Left ventricle myocardium superior (tissue), 1 donor: Measurements from ENCODE around the gene ECE1. TPM values are rescaled to one million over a fixed set of nuclear protein-coding genes. Genes with fewer than 3 reads are reported as not detected.
"Not testable (repeated sequence)": the region's sequence is repeated elsewhere in the genome, so short reads cannot be mapped to it uniquely, and the experiment has no call there.

Experiments used
- ATAC-seq: fragments of 200-7000 bp; cut with Tn5 transposase; one replicate; pipeline ENCODE4 v1.9.1; 2020; ENCODE audit warnings: mild to moderate bottlenecking, moderate library complexity
- DNase-seq: peaks from one replicate; pipeline ENCODE4 v3.0.0-alpha.2; 2020
- intact Hi-C: fragments of 100-400 bp; cut with micrococcal nuclease; formaldehyde crosslinking; loops from one replicate; pipeline ENCODE4 v1.11.0; 2022
- total RNA-seq: library from RNA; stranded (reverse); fragmentation: NEBNext Ultra II Directional; extraction: Animal tissue kit (Norgen Biotek cat#: 25700); gene quantifications from one replicate; pipeline ENCODE4 v1.2.1, GENCODE V29; 2021
- donor health status: DM: no; HTN: yes; CAD: no; lungs with severe emphysema.

The ECE1 gene
- total RNA-seq, 1 donor from 2014 or later: 43.3 TPM

- intact Hi-C loops: no loop called here
- DNase-seq (no peak), ATAC-seq (no peak)
These were observed 6.5 kb upstream of the ECE1 start for GRCh38 chr1:21296509-21297354.

- no peak for DNase-seq
- ATAC-seq: no peak
- intact Hi-C loops: no loop called here
These were observed 5.3 kb upstream of the ECE1 start for GRCh38 chr1:21295545-21295944.

GRCh38 chr1:21295002-21295401, 4.7 kb upstream of the ECE1 start:
- intact Hi-C loops: no loop called here
- DNase-seq (no peak), ATAC-seq (no peak)

GRCh38 chr1:21294266-21294989, 4.2 kb upstream of the ECE1 start:
- peak; percentile 14 for ATAC-seq
- no peak for DNase-seq
- intact Hi-C loops: no loop called here

GRCh38 chr1:21293537-21294265, 3.4 kb upstream of the ECE1 start:
- no peak for DNase-seq
- intact Hi-C loops: no loop called here

GRCh38 chr1:21292984-21293536, 2.8 kb upstream of the ECE1 start:
- intact Hi-C loops: no loop called here
- ATAC-seq (peak; percentile 29), DNase-seq (peak; percentile 57)

More at GRCh38 chr1:21293537-21294265, 3.4 kb upstream of the ECE1 start:
- no peak for ATAC-seq

GRCh38 chr1:21292503-21292983, 2.3 kb upstream of the ECE1 start:
- intact Hi-C loops: no loop called here
- peak; percentile 12 for ATAC-seq
- DNase-seq: no peak

GRCh38 chr1:21291964-21292363, 1.7 kb upstream of the ECE1 start:
- intact Hi-C loops: no loop called here
- DNase-seq (no peak), ATAC-seq (no peak)

- DNase-seq: no peak
- intact Hi-C loops: no loop called here
- no peak for ATAC-seq
These were observed 921 bp upstream of the ECE1 start for GRCh38 chr1:21291184-21291583.

- DNase-seq (no peak), ATAC-seq (no peak)
- intact Hi-C loops: no loop called here
These were observed 282 bp upstream of the ECE1 start for GRCh38 chr1:21290546-21290944.

- intact Hi-C loops: no loop called here
- DNase-seq (no peak), ATAC-seq (no peak)
These were observed 1.1 kb downstream of the ECE1 start for GRCh38 chr1:21289127-21289526.

- ATAC-seq (no peak), DNase-seq (no peak)
- intact Hi-C loops: no loop called here
These were observed 2.3 kb downstream of the ECE1 start for GRCh38 chr1:21287905-21288514.

GRCh38 chr1:21285386-21285785, 4.9 kb downstream of the ECE1 start:
- ATAC-seq, intact Hi-C loops, DNase-seq: not testable (repeated sequence)

- ATAC-seq (no peak), DNase-seq (no peak)
- intact Hi-C loops: no loop called here
These were observed 5.2 kb downstream of the ECE1 start for GRCh38 chr1:21285055-21285372.

GRCh38 chr1:21284206-21285054, 5.8 kb downstream of the ECE1 start:
- intact Hi-C loops: no loop called here
- ATAC-seq (no peak), DNase-seq (no peak)

GRCh38 chr1:21283524-21283923, 6.7 kb downstream of the ECE1 start:
- ATAC-seq (no peak), DNase-seq (no peak)
- intact Hi-C loops: no loop called here

GRCh38 chr1:21282020-21282419, 8.2 kb downstream of the ECE1 start:
- ATAC-seq, intact Hi-C loops, DNase-seq: not testable (repeated sequence)

GRCh38 chr1:21280482-21280881, 9.8 kb downstream of the ECE1 start:
- ATAC-seq (no peak), DNase-seq (no peak)
- intact Hi-C loops: no loop called here
